A549 (cell line): ENCODE results near the gene MX2.
A peak's percentile ranks its signal among the peaks of the same experiment; 100 is the strongest.

Source experiments
- CEBPB ChIP-seq, 2 experiments: fragments of >200 bp in 1 of 2; sonication (Bioruptor Twin) in 1 of 2; formaldehyde crosslinking in 1 of 2; IDR thresholded peaks; 2 replicates each; pipeline ENCODE4 v1.6.1; 2012 to 2016
- CHD2 ChIP-seq: fragments of 150-350 bp; IDR thresholded peaks from 2 replicates; pipeline ENCODE4 v1.6.1; 2014; ENCODE audit warnings: low read length; ENCODE audit not compliant: partially characterized antibody
- CTCF ChIP-seq: fragments of >200 bp; sonication (Bioruptor Twin); formaldehyde crosslinking; IDR thresholded peaks from 3 replicates; pipeline ENCODE4 v1.5.1; 2016
- FOXS1 ChIP-seq: fragments of 250-450 bp; sonication (Bioruptor Pico); IDR thresholded peaks from 2 replicates; pipeline ENCODE4 v1.5.0; 2020; ENCODE audit warnings: mild to moderate bottlenecking, moderate library complexity
- HOXB13 ChIP-seq: fragments of 250-450 bp; sonication (Bioruptor Pico); IDR thresholded peaks from 2 replicates; pipeline ENCODE4 v1.5.0; 2020; ENCODE audit warnings: low read depth, mild to moderate bottlenecking, moderate library complexity
- POLR2A ChIP-seq: IDR thresholded peaks from 2 replicates; pipeline ENCODE4 v1.6.1; 2012; ENCODE audit warnings: mild to moderate bottlenecking, low read length
- TF ChIP-seq, protein P1 (sequence below): IDR thresholded peaks from 2 replicates; pipeline ENCODE4 v1.6.1; 2012
- TF ChIP-seq, protein P2 (sequence below): fragments of 200-600 bp; sonication (generic); IDR thresholded peaks from 2 replicates; pipeline ENCODE4 v1.6.1; 2016; ENCODE audit warnings: antibody characterized with exemption, mild to moderate bottlenecking, moderate library complexity
- TF ChIP-seq, protein P3 (sequence below): fragments of >200 bp; sonication (Bioruptor Twin); formaldehyde crosslinking; IDR thresholded peaks from 2 replicates; pipeline ENCODE4 v1.6.1; 2016

- TF ChIP-seq CTCF (no peak), POLR2A (no peak), HOXB13 (CRISPR knock-in tag) (no peak), CHD2 (no peak), FOXS1 (CRISPR knock-in tag) (no peak), CEBPB (IDR thresholded peaks at IDR 0.05) (peak in 1 of 2 experiments; percentile 41; a peak in 1 of 4 replicates)
- TF ChIP-seq, protein P1, sequence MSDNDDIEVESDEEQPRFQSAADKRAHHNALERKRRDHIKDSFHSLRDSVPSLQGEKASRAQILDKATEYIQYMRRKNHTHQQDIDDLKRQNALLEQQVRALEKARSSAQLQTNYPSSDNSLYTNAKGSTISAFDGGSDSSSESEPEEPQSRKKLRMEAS: no peak
- TF ChIP-seq, protein P2, sequence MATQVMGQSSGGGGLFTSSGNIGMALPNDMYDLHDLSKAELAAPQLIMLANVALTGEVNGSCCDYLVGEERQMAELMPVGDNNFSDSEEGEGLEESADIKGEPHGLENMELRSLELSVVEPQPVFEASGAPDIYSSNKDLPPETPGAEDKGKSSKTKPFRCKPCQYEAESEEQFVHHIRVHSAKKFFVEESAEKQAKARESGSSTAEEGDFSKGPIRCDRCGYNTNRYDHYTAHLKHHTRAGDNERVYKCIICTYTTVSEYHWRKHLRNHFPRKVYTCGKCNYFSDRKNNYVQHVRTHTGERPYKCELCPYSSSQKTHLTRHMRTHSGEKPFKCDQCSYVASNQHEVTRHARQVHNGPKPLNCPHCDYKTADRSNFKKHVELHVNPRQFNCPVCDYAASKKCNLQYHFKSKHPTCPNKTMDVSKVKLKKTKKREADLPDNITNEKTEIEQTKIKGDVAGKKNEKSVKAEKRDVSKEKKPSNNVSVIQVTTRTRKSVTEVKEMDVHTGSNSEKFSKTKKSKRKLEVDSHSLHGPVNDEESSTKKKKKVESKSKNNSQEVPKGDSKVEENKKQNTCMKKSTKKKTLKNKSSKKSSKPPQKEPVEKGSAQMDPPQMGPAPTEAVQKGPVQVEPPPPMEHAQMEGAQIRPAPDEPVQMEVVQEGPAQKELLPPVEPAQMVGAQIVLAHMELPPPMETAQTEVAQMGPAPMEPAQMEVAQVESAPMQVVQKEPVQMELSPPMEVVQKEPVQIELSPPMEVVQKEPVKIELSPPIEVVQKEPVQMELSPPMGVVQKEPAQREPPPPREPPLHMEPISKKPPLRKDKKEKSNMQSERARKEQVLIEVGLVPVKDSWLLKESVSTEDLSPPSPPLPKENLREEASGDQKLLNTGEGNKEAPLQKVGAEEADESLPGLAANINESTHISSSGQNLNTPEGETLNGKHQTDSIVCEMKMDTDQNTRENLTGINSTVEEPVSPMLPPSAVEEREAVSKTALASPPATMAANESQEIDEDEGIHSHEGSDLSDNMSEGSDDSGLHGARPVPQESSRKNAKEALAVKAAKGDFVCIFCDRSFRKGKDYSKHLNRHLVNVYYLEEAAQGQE: no peak
- TF ChIP-seq, protein P3, sequence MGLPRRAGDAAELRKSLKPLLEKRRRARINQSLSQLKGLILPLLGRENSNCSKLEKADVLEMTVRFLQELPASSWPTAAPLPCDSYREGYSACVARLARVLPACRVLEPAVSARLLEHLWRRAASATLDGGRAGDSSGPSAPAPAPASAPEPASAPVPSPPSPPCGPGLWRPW: no peak
Measured at GRCh38 chr21:41366522-41367151, 4.8 kb downstream of the MX2 start.
